Pericardium fibroblast (primary cell): ENCODE data around the gene DOCK2. TPM values are rescaled to one million over a fixed set of nuclear protein-coding genes. Genes with fewer than 3 reads are reported as not detected.

Experiments used
- total RNA-seq: library from RNA; depleted of rRNA; stranded (reverse); fragments of >200 nt; gene quantifications from 2 replicates; pipeline ENCODE4 v1.2.3, GENCODE V29; 2015

The DOCK2 gene
- total RNA-seq, result 0.09 and 0.23 TPM in 2 replicates

GRCh38 chr5:169637085-169637548 is at the start of gene DOCK2:
Gene DOCK2, plus strand, starts transcription at chr5:169637275. Its CDS starts 52 bp downstream, at chr5:169637327.

GRCh38 chr5:169980418-169981053 is 343.5 kb downstream of the DOCK2 start, which contains the start of gene INSYN2B:
Gene INSYN2B, minus strand, starts transcription at chr5:169980495. Its CDS starts 96,597 bp downstream, at chr5:169883898.

GRCh38 chr5:170105642-170106611 is 468.9 kb downstream of the DOCK2 start, which contains the start of gene FOXI1:
Gene FOXI1, plus strand, starts transcription at chr5:170105897. Its CDS starts 61 bp downstream, at chr5:170105958.

Other genes starting within 250 kb of the DOCK2 start
- 12.4 and 27.2 TPM in 2 replicates for gene SPDL1, start 53.5 kb upstream of the DOCK2 start, total RNA-seq